Stimulated activated effector memory CD8-positive, alpha-beta T cell treated with anti-CD3 and anti-CD28 coated beads, Interleukin-12 subunit alpha, Interleukin-12 subunit beta, amount 100 ng/mL, for 72 hours (primary cell): ENCODE results near the gene SMIM5.

ENCODE experiments used
- ATAC-seq: fragments of 150-1000 bp; cut with Tn5 transposase; 2 replicates; pipeline ENCODE4 v1.10.0; 2021
- DNase-seq, 2 donors: peaks; one replicate each; pipeline ENCODE4 v3.0.0; 2021 to 2022; ENCODE audit warnings: low spot score in 2 of 2
- H3K27ac Mint-ChIP-seq: one replicate; pipeline ENCODE4 v1.8.0; 2022; ENCODE audit warnings: mild to moderate bottlenecking, mixed read lengths
- H3K36me3 Mint-ChIP-seq: one replicate; pipeline ENCODE4 v1.8.0; 2022; ENCODE audit warnings: mild to moderate bottlenecking, mixed read lengths
- H3K4me1 Mint-ChIP-seq: one replicate; pipeline ENCODE4 v1.8.0; 2022; ENCODE audit warnings: mixed read lengths
- H3K4me3 Mint-ChIP-seq: one replicate; pipeline ENCODE4 v1.8.0; 2022; ENCODE audit warnings: mild to moderate bottlenecking, mixed read lengths
- H3K9me3 Mint-ChIP-seq: one replicate; pipeline ENCODE4 v1.8.0; 2022; ENCODE audit warnings: mixed read lengths

Gene SMIM5

DNA sequence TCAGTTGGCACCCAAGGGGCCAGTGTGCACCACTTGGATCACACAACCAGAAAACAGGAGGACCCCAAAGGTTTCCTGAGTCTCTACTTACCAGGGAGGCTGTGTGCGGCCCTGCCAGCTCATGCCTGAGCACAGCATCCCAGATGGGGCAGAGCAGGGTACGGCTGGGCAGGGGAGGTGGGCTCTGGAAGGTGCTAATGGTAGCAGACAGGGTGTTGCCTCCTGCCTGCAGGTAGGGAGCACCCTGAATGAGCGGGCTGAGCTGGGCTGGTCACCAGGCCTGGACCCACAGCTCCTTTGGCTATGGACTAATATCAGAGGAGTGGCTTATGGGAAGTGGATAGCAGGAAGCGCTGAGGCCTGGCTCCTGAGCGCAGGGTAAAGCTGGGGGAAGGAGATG is 19.1 kb downstream of the SMIM5 start:
- H3K4me3 Mint-ChIP-seq: no peak overlapping the region

DNA sequence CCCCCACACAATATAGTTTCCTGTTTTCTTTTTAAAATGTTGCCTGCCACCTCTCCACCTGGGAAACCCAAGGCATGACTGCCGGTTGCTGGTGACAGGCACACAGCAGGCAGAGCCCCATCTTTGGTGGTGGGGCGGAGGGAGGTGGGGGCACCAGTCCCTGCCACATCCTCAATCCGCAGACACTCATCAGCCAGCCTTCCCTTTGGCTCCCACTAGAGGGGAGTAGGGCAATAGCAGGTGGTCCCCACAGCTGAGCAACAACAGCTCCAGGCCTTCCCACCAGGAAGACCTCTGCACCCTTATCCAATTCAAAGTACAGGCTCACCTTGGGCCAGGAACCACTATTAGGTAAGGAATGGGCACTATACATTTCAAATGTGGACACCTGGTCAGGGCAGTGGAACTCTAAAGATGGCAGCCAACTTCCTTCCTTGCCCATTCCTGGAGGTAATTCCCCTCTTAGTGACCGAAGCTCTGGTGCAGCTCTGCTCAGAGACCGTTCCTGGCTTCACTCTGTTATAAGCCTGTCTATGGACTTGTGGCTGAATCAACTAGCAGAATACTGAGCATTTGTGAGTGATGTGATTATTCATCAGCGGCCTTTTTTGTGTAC is 19.8 kb downstream of the SMIM5 start:
- no peaks in the 10 kb centered on the region for H3K9me3 Mint-ChIP-seq
- peak overlapping the region; percentile 61 for H3K27ac Mint-ChIP-seq
- H3K4me3 Mint-ChIP-seq: no peak overlapping the region
- H3K36me3 Mint-ChIP-seq: peaks cover 50% of the 10 kb centered on the region
- H3K4me1 Mint-ChIP-seq: peaks cover 8% of the 10 kb centered on the region
- ATAC-seq: peak; percentile 64
- no peak for DNase-seq

More for the DNA sequence above, 19.1 kb downstream of the SMIM5 start:
- DNase-seq (no peak), ATAC-seq (no peak)
- H3K4me1 Mint-ChIP-seq: peaks cover 8% of the 10 kb centered on the region
- H3K9me3 Mint-ChIP-seq: no peaks in the 10 kb centered on the region
- H3K36me3 Mint-ChIP-seq: peaks cover 47% of the 10 kb centered on the region
- peak overlapping the region; percentile 61 for H3K27ac Mint-ChIP-seq

DNA sequence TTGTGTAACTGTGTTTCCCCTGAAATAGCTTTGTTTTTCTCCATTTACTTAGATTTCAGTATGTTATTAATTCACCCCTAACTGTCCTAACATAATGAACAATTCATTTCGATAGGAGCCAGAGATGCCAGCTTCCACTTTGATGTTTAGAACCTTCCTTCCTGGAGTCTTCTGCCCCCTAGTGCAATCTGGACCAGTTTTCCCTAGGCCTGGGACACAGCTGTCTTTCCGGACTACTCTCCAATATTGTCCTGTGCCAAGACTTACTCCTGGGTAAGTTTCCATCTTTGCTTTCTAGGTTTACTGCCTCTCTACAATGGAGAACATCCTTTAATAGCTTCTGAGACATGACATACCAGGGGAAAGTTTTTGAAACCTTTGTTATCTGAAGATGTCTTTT is 20.9 kb downstream of the SMIM5 start:
- no peak for DNase-seq
- H3K4me1 Mint-ChIP-seq: peaks cover 8% of the 10 kb centered on the region
- no peak for ATAC-seq
- no peak overlapping the region for H3K4me3 Mint-ChIP-seq
- peaks cover 44% of the 10 kb centered on the region for H3K36me3 Mint-ChIP-seq
- H3K9me3 Mint-ChIP-seq: no peaks in the 10 kb centered on the region
- H3K27ac Mint-ChIP-seq: no peak overlapping the region

DNA sequence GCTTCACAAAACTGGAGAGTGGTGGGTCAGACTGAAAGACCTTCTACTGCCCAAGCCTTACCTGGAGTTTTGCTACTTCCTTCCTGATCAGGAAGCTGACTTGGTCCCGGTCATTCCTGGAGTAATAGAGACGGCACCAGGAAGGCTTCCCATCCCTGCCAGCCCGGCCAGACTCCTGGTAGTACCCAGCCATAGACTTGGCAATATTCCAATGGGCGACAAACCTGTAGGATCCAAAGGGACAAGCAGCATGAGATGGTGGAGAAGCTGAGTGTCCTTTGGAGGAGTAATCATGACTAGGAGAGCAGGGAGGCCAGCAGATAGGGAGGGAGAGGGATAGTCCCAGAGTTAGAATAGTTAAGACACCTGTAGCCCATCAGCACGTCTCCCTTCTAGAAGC is 25.0 kb downstream of the SMIM5 start:
- Mint-ChIP-seq H3K27ac (no peak overlapping the region), H3K4me3 (no peak overlapping the region), H3K4me1 (no peaks in the 10 kb centered on the region), H3K36me3 (peaks cover 25% of the 10 kb centered on the region), H3K9me3 (no peaks in the 10 kb centered on the region)
- DNase-seq: no peak
- ATAC-seq: no peak

DNA sequence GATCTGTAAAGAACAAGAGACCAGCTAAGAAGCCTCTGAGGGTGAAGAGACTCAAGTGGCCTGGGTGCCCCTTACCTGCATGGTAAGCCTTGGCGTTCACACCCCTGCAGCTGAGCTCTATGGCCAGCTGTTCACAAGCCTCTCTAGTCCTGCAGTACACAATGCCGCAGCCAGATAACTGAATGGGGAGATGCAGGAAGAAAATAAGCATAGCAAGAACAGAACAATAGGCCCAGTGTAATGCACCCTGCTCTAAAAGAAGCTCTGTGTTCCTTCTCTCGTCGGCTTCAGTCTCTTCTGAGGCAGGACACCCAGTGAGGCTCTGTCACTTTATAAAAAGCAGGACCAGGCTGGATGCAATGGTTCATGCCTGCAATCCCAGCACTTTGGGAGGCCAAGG is 28.3 kb downstream of the SMIM5 start:
- ATAC-seq (no peak), DNase-seq (no peak)
- no peaks in the 10 kb centered on the region for H3K9me3 Mint-ChIP-seq
- peaks cover 32% of the 10 kb centered on the region for H3K36me3 Mint-ChIP-seq
- peaks cover 8% of the 10 kb centered on the region for H3K4me1 Mint-ChIP-seq
- no peak overlapping the region for H3K4me3 Mint-ChIP-seq
- H3K27ac Mint-ChIP-seq: no peak overlapping the region

DNA sequence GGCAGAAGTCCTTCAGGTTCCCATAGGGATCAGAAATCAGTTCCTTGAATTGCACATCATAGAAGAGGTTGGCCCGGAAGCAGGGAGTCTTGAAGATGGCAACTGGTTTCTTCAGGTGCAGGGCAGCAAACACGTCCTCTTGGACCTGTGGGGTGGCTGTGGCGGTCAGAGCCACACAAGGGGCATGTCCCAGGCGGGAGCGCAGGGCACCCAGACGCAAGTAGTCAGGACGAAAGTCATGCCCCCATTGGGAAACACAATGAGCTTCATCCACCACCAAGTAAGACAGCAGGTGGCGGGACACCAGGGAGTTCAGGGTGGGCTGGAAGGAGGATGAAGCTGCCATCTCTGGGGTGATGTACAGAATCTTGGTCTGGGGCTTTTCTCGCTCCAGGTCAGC is 29.3 kb downstream of the SMIM5 start:
- Mint-ChIP-seq H3K4me3 (no peak overlapping the region), H3K27ac (no peak overlapping the region), H3K4me1 (peaks cover 8% of the 10 kb centered on the region), H3K36me3 (peaks cover 22% of the 10 kb centered on the region), H3K9me3 (no peaks in the 10 kb centered on the region)
- ATAC-seq (no peak), DNase-seq (no peak)

DNA sequence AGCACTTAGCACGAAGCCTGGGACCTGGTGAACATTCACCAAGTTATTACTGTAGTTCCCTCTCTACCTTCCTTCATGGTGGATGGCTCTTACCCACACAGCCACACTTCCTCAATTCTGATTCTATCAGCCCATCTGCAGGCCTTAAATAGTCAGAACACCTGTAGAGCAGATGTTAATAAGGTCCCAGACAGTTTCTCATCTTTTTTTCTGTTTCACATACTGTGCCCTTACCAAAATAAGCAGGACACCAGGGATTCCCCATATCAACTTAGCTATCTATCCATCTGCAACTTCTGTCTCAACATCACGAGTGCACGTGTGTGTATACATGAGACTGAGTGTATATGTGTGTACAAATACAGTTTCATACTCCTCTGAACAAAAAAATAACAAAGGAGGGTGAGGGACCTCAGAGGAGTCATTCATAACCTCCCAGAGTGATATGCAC is 30.9 kb downstream of the SMIM5 start:
- Mint-ChIP-seq H3K27ac (no peak overlapping the region), H3K9me3 (no peaks in the 10 kb centered on the region), H3K36me3 (peaks cover 32% of the 10 kb centered on the region), H3K4me1 (peaks cover 16% of the 10 kb centered on the region), H3K4me3 (no peak overlapping the region)
- no peak for DNase-seq
- no peak for ATAC-seq

DNA sequence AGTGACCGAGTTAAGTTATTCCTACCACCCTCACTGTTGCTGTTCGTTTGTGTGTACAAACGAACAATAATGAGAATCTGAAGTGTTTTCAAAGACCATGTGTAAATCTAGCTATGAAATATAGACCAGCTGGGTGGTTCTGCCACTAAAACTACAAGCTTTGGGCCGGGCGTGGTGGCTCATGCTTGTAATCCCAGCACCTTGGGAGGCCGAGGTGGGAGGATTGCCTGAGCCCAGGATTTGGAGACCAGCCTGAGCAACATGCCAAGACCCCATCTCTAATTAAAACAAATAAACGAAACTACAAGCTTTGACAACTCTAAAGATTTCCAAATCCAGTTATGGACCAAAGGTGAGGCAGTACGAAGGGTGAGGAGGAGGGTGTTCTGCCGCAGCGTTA is 32.7 kb downstream of the SMIM5 start:
- peaks cover 51% of the 10 kb centered on the region for H3K36me3 Mint-ChIP-seq
- no peak overlapping the region for H3K4me3 Mint-ChIP-seq
- no peaks in the 10 kb centered on the region for H3K9me3 Mint-ChIP-seq
- DNase-seq: no peak
- H3K27ac Mint-ChIP-seq: no peak overlapping the region
- peaks cover 16% of the 10 kb centered on the region for H3K4me1 Mint-ChIP-seq
- ATAC-seq: no peak

DNA sequence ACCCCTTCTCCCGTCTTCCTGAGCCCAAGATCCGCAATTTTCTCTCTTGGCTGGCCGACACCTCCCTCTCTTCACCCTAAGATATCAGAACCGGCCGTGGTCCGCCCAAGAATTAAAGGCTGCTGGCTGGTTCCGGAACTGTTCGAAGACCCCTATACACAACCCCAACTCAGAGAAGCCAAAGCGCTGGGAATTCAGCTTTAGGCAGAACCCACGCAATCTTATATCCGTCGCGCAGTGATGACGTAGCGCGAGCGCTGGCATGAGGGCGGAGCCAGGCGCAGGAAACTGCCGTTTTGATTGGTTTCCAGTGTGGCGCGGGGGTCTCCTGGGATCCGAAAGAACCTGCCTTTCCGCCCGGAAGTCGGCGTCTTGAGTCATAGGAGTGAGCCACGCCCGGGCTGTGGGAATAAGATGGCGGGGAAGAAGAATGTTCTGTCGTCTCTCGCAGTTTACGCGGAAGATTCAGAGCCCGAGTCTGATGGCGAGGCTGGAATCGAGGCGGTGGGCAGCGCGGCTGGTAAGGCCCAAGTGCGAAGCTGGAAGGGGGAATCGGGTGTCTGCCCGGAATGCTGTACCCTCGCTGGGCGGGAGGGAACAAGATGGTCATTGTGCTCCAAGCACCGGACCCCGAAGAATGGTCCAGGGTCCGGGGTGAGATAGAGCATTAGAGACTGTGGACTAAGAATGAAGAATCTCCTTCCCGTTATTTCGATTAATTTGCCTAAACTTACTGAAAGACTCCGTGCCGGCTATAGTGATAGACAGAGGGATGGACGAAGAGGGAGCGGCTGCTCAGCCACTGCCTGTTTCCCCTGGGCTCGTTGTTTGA is 33.9 kb downstream of the SMIM5 start, which contains the start of the genes RECQL5 and SAP30BP:
RECQL5 (minus strand) TSS at position 196 of the 832 bp plus-strand sequence. CDS start 597 bp downstream, outside the sequence.
SAP30BP (plus strand) TSS at position 380 of the 832 bp plus-strand sequence; CDS start at position 415, 35 bp downstream.
- H3K4me1 Mint-ChIP-seq: peaks cover 16% of the 10 kb centered on the region
- H3K9me3 Mint-ChIP-seq: no peaks in the 10 kb centered on the region
- no peak within 1 kb of the TSS for H3K27ac Mint-ChIP-seq
- DNase-seq (peak; percentile 91 to 100), ATAC-seq (peak; percentile 100)
- H3K4me3 Mint-ChIP-seq: no peak within 1 kb of the TSS
- peaks cover 61% of the 10 kb centered on the region for H3K36me3 Mint-ChIP-seq

DNA sequence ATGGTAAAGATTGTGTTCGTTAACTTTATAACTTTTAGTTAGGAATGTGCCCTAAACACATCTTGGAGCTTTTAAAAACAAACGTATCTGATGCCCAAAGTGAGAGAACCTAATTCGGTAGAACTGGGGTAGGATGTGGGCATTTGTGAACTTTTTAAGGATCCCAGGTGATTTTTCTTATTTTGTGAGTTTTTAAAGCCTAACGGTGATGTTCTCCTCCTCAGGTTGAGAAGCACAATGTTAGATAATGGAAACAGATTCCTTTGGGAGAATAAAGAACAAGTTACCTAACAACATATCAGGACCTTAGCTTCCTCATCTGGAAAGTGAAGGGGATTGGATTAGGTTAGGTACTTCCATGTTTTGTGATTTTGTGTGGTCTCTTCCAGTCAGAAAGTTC is 34.6 kb downstream of the SMIM5 start:
- ATAC-seq (no peak), DNase-seq (no peak)
- Mint-ChIP-seq H3K4me3 (no peak overlapping the region), H3K9me3 (no peaks in the 10 kb centered on the region), H3K27ac (no peak overlapping the region), H3K4me1 (peaks cover 16% of the 10 kb centered on the region), H3K36me3 (peaks cover 61% of the 10 kb centered on the region)

DNA sequence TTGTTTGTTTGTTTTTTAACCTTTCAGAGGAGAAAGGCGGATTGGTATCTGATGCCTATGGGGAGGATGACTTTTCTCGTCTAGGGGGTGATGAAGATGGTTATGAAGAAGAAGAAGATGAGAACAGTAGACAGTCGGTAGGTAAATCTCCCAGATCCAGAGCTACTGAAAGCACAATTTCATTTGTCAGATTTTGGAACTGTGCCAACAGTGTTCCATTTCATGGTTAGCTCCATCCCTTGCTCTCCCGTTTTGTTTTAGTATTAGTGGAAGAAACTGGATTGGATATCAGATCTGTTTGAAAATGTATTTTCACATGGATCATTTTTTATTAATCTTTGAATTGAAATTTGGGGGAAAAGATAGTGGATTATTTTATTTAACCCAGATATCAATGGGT is 35.3 kb downstream of the SMIM5 start:
- ATAC-seq: no peak
- no peak overlapping the region for H3K27ac Mint-ChIP-seq
- H3K36me3 Mint-ChIP-seq: peaks cover 68% of the 10 kb centered on the region

DNA sequence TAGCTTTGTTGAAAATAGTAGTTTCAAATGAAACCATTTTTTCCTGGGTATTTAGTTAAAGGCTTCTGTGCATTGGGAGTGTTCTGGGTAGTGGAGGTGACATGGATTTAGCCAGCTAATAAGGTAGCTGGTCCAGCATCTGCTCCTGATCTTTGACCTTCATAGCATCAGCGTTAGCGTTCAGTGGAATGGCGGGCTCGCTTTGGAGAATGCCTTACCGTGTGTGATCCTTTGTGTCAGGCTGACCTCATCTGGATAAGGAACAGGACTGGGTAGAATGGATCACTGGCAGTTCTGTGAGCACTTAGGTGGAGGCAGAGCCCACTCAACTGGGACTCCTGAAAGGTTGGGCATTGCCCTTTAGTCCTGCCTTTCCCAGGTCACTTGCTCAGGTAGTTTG is 37.6 kb downstream of the SMIM5 start:
- peaks cover 12% of the 10 kb centered on the region for H3K4me1 Mint-ChIP-seq
- no peaks in the 10 kb centered on the region for H3K9me3 Mint-ChIP-seq
- DNase-seq (no peak), ATAC-seq (no peak)
- H3K36me3 Mint-ChIP-seq: peaks cover 77% of the 10 kb centered on the region
- H3K4me3 Mint-ChIP-seq: no peak overlapping the region
- H3K27ac Mint-ChIP-seq: peak overlapping the region; percentile 29

More for the DNA sequence above, 35.3 kb downstream of the SMIM5 start:
- no peak for DNase-seq
- no peaks in the 10 kb centered on the region for H3K9me3 Mint-ChIP-seq
- no peak overlapping the region for H3K4me3 Mint-ChIP-seq
- H3K4me1 Mint-ChIP-seq: peaks cover 16% of the 10 kb centered on the region

DNA sequence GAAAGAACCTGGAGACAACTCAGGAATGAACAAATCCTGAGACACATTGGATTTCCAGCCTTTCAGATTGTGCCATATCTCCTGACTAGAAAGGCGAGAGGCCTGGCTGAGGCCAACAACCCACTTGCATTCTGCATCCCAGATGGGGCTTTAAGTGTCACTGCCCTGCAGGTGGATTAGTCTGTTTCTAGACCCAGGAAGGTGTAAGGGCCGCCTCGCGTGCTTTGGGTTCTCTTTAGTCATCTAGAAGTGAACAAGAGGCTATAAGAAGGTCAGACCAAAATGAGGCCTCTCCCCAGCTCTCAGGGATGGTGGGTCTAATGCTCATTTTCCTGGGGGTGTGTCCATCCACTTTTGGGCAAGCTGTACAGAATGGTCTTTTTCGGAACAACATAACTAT is 38.8 kb downstream of the SMIM5 start:
- Mint-ChIP-seq H3K9me3 (no peaks in the 10 kb centered on the region), H3K4me1 (peaks cover 7% of the 10 kb centered on the region), H3K36me3 (peaks cover 88% of the 10 kb centered on the region), H3K27ac (no peak overlapping the region), H3K4me3 (no peak overlapping the region)
- DNase-seq: no peak
- no peak for ATAC-seq

DNA sequence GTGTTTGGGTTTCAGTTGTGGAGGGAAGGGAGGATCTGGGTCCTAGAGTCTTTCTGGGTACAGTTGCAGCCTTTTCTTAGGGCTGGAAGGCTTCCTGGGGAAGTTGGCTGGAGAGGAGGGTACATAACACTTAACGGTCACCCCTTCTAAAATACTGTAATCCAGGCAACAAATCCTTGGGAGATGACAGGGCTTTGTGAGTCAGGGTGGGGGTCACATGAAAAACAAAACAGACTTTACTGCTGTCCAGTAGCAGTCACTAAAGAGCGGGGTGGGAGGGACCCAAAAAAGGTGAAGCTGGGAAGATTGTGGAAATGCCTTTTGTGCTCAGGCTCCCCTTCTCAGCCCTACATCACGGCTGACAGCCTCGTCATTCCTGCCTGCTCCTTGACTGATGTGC is 40.3 kb downstream of the SMIM5 start:
- Mint-ChIP-seq H3K4me3 (no peak overlapping the region), H3K4me1 (peaks cover 2% of the 10 kb centered on the region), H3K27ac (no peak overlapping the region), H3K9me3 (no peaks in the 10 kb centered on the region), H3K36me3 (peaks cover 98% of the 10 kb centered on the region)
- no peak for ATAC-seq
- DNase-seq: no peak

DNA sequence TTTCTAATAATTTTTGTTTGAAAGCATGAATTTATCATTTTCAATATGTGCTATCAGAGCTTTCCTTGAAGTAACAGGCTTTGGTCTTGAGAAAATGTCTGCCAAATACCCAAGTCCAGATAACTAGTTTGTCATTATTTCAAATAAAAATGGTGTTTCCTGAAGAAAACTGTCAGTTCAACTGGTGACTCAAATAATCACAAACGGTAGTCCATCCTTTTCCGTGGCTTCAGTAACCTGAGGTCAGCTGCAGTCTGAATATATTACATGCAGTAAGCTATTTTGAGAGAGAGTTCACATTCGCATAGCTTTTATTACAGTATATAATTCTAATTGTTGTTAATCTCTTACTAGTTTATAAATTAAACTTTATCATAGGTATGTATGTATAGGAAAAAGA is 43.2 kb downstream of the SMIM5 start:
- Mint-ChIP-seq H3K9me3 (no peaks in the 10 kb centered on the region), H3K4me1 (peaks cover 5% of the 10 kb centered on the region), H3K4me3 (no peak overlapping the region), H3K27ac (no peak overlapping the region), H3K36me3 (peaks cover 98% of the 10 kb centered on the region)
- DNase-seq: no peak
- ATAC-seq: no peak

DNA sequence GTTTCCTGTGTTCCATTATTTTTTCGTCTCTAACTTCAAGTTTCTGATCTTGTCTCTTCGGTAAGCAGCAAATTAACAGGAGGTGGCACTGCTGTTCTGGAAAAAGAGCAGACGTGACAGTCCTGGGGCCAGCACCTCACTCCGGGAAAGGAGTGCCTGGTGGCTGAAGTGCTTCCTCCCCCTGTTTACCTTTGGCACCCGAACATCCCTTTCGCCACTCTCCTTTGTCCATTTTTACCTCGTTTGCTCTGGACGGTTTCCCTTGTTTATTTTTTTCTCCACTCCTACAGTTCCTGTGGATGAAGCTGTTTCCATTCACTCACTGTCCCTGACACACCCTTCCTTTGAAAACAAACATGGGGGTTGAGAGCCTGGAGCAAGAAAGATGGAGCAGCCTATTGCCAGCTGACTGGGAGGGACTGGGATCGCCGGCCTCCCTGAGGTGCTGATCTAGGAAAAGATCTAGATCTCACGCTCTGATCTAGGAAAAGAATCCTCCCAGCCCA is 46.5 kb downstream of the SMIM5 start:
- Mint-ChIP-seq H3K36me3 (peaks cover 76% of the 10 kb centered on the region), H3K4me3 (no peak overlapping the region), H3K4me1 (peaks cover 19% of the 10 kb centered on the region), H3K9me3 (no peaks in the 10 kb centered on the region), H3K27ac (no peak overlapping the region)
- DNase-seq (no peak), ATAC-seq (no peak)
